Pancreas (tissue), 10 donors: Measurements from ENCODE around the gene PKHD1. TPM values are rescaled to one million over a fixed set of nuclear protein-coding genes. Genes with fewer than 3 reads are reported as not detected.
A peak's percentile ranks its signal among the peaks of the same experiment; 100 is the strongest.

Experiments used
- ATAC-seq, 4 donors: fragments of 200-7000 bp; cut with Tn5 transposase; one replicate each; pipeline versions ENCODE4 v1.8.0 to v1.9.1; 2020; ENCODE audit warnings: mild to moderate bottlenecking in 4 of 4, moderate library complexity in 4 of 4
- DNase-seq, 6 donors: peaks; one replicate each; pipeline ENCODE4 v3.0.0-alpha.2; 2020
- FAIRE-seq: peaks from 2 replicates; lab custom pipeline; 2012; peaks lifted over from hg19 to GRCh38; lab: Jason Lieb, UNC
- H3K27ac ChIP-seq, 4 donors: fragments of 200-600 bp; sonication (generic); 1 replicate in 3 of 4; 2 replicates in 1 of 4; pipeline versions ENCODE4 v1.5.0 to v1.8.0; 2020
- H3K27me3 ChIP-seq, 4 donors: fragments of 200-600 bp; one replicate each; pipeline ENCODE4 v1.8.0; 2021
- H3K36me3 ChIP-seq, 3 donors: fragments of 200-600 bp; sonication (generic) in 1 of 3; one replicate each; pipeline versions ENCODE4 v1.5.0 to v1.8.0; 2020 to 2021
- H3K4me1 ChIP-seq, 3 donors: fragments of 200-600 bp; one replicate each; pipeline ENCODE4 v1.8.0; 2021
- H3K4me3 ChIP-seq, 4 donors: fragments of 200-600 bp; sonication (generic) in 2 of 4; one replicate each; pipeline versions ENCODE4 v1.5.0 to v1.8.0; 2020 to 2021
- H3K9me3 ChIP-seq, 4 donors: fragments of 200-600 bp; one replicate each; pipeline ENCODE4 v1.8.0; 2021
- CTCF ChIP-seq, 4 donors: fragments of 200-600 bp; sonication (generic) in 3 of 4; IDR thresholded peaks; one replicate each; pipeline versions ENCODE4 v1.5.0 to v1.8.0; 2021; ENCODE audit warnings: antibody characterized with exemption in 4 of 4
- WGBS, 2 donors: extraction: QIAGEN DNeasy Blood & Tissue Kit; methylation state at CpG; one replicate each; pipeline ENCODE4 v1.1.7; 2013; 5-methylcytosine and 5-hydroxymethylcytosine counted together
- intact Hi-C, 3 donors: fragments of 100-400 bp; cut with DNase I; formaldehyde crosslinking; loops; one replicate each; pipeline versions ENCODE4 v1.11.1 to v1.14.2; 2022
- polyA plus RNA-seq, 2 donors: library from polyadenylated mRNA; stranded (reverse); fragments of 200-250 nt; gene quantifications; one replicate each; pipeline ENCODE4 v1.2.3, GENCODE V29; 2013
- total RNA-seq, 6 donors: library from RNA; stranded (reverse); fragmentation: NEBNext Ultra II Directional in 4 of 6; extraction: Animal tissue kit (Norgen Biotek cat#: 25700) in 4 of 6; gene quantifications; one replicate each; pipeline versions ENCODE4 v1.2.1 to v1.2.4, GENCODE V29; 2021 to 2023
- donor health status: healthy with polysubstance abuse.
- donor health status: DM: no; HTN: no; CAD: no; lungs with moderate emphysema.
- donor health status: DM: no; HTN: no; CAD: no.
- donor health status: control.
- donor health status: control.
- donor health status: Bipolar disorder and iron deficiency.
- donor health status: DM: yes; HTN: yes; CAD: no.
- donor health status: DM: no; HTN: no; CAD: no.
- donor health status: DM: no; HTN: no; CAD: no.
- donor health status: DM: yes; HTN: yes; CAD: no.

Gene PKHD1
- total and polyA plus RNA-seq, 8 donors, result 6.4 to 33.0 (median 16.3) TPM

GRCh38 chr6:52106994-52107393 lies 19.6 kb upstream of the PKHD1 start:
- TF ChIP-seq CTCF (IDR thresholded peaks at IDR 0.05), result no peak
- Histone ChIP-seq H3K27ac (no peak overlapping the region), H3K4me1 (no peaks in the 10 kb centered on the region), H3K27me3 (no peaks in the 10 kb centered on the region), H3K36me3 (no peaks in the 10 kb centered on the region), H3K4me3 (no peak overlapping the region), H3K9me3 (no peaks in the 10 kb centered on the region)
- no peak for ATAC-seq
- intact Hi-C loops, result no loop called here
- no peak for FAIRE-seq
- no peak for DNase-seq

GRCh38 chr6:52104979-52105378 lies 17.6 kb upstream of the PKHD1 start:
- no peak overlapping the region for H3K27ac ChIP-seq
- ATAC-seq (no peak), FAIRE-seq (no peak), DNase-seq (no peak)
- no peak for TF ChIP-seq CTCF (IDR thresholded peaks at IDR 0.05)
- no peaks in the 10 kb centered on the region for H3K36me3 ChIP-seq
- intact Hi-C loops, result no loop called here
- no peak overlapping the region for H3K4me3 ChIP-seq
- 34 to 48% methylated on average over 4 of the region's 4 CpGs for WGBS, 2 donors
- H3K27me3 ChIP-seq, result no peaks in the 10 kb centered on the region
- H3K4me1 ChIP-seq, result no peaks in the 10 kb centered on the region
- no peaks in the 10 kb centered on the region for H3K9me3 ChIP-seq

- no peak for TF ChIP-seq CTCF (IDR thresholded peaks at IDR 0.05)
- Histone ChIP-seq H3K27ac (no peak overlapping the region), H3K4me1 (no peaks in the 10 kb centered on the region), H3K27me3 (no peaks in the 10 kb centered on the region), H3K4me3 (no peak overlapping the region), H3K9me3 (no peaks in the 10 kb centered on the region), H3K36me3 (no peaks in the 10 kb centered on the region)
- intact Hi-C loops, result no loop called here
- DNase-seq (no peak), FAIRE-seq (no peak), ATAC-seq (no peak)
- WGBS, 2 donors, result 65 to 79% methylated on average over 2 of the region's 2 CpGs
Observed at GRCh38 chr6:52103623-52104022, 16.2 kb upstream of the PKHD1 start.

- no peak for ATAC-seq
- Histone ChIP-seq H3K36me3 (no peaks in the 10 kb centered on the region), H3K4me1 (no peaks in the 10 kb centered on the region), H3K4me3 (no peak overlapping the region), H3K27ac (no peak overlapping the region), H3K27me3 (no peaks in the 10 kb centered on the region), H3K9me3 (no peaks in the 10 kb centered on the region)
- no peak for TF ChIP-seq CTCF (IDR thresholded peaks at IDR 0.05)
- intact Hi-C loops, result no loop called here
- WGBS, 2 donors, result 62 to 75% methylated on average over 1 of the region's 1 CpG
- no peak for DNase-seq
- FAIRE-seq, result no peak
Observed at GRCh38 chr6:52102405-52102804, 15.0 kb upstream of the PKHD1 start.

- Histone ChIP-seq H3K36me3 (no peaks in the 10 kb centered on the region), H3K9me3 (no peaks in the 10 kb centered on the region), H3K27me3 (no peaks in the 10 kb centered on the region), H3K4me1 (no peaks in the 10 kb centered on the region), H3K4me3 (no peak overlapping the region), H3K27ac (no peak overlapping the region)
- TF ChIP-seq CTCF (IDR thresholded peaks at IDR 0.05), result no peak
- DNase-seq, result no peak
- FAIRE-seq, result no peak
- peak in 1 of 4 donors; percentile 29 for ATAC-seq
- intact Hi-C loops, result no loop called here
- 9 to 11% methylated on average over 1 of the region's 1 CpG for WGBS, 2 donors
Observed at GRCh38 chr6:52098721-52099120, 11.3 kb upstream of the PKHD1 start.
